NCI-H2029 (cell line): Measurements from ENCODE around the gene TXNDC2.
A peak's percentile ranks its signal among the peaks of the same experiment; 100 is the strongest.
"Not testable (repeated sequence)": the region's sequence is repeated elsewhere in the genome, so short reads cannot be mapped to it uniquely, and the experiment has no call there.

Experiments
- DNase-seq: peaks from one replicate; lab custom pipeline; 2025; lab: John Stamatoyannopoulos, UW

TXNDC2 gene

DNA sequence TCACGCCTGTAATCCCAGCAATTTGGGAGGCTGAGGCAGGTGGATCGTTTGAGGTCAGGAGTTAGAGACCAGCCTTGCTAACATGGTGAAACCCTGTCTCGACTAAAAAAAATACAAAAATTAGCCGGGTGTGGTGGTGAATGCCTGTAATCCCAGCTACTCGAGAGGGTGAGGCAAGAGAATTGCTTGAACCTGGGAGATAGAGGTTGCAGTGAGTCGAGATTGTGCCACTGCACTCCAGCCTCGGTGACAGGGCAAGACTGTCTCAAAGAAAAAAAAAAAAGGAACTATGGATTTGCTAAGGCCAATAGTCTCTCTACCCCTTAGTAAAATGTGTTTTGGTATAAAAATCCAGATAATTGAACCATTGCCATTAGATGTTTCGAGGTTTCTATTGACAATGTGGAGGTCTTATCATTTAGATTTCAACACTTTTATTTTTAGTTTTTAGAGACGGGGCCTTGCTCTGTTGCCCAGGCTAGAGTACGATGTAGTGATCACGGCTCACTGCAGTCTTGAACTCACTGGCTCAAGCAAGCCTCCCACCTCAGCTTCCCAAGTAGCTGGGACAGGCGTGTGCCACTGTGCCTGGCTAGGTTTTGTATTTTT, 1.1 kb upstream of the TXNDC2 start:
- DNase-seq: no peak

DNA sequence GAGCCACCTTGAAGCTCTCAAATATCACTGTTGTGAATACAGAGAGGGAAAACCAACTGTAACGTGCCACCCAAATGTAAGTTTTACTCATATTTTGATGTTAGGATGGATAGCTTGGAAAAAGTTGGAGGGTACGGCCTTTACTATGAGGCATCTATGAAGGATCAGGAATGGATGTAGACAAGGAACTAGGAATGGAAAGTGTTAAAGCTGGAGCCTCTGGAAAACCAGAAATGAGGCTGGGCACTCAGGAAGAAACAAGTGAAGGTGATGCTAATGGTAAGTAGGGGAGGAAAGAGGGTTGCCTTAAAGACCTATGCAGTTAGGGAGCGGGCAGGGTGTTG, 204 bp downstream of the TXNDC2 start:
- DNase-seq: no peak

DNA sequence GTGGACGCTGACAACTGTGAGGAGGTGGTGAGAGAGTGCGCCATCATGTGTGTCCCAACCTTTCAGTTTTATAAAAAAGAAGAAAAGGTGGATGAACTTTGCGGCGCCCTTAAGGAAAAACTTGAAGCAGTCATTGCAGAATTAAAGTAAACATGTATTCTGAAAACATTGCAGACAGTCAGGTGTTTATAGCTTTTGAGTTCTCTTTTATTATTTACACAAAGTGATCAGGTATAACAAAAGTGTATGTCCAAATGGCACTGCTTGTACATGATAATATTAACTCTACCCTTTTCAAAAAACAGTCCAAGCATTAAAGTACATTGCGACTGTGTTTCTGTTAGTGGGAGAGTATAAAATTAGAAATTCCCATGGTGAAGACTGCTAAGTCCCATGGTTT, 2.2 kb downstream of the TXNDC2 start:
- no peak for DNase-seq

- DNase-seq: no peak
These were observed 4.4 kb downstream of the TXNDC2 start for GRCh38 chr18:9890196-9890595.

DNA sequence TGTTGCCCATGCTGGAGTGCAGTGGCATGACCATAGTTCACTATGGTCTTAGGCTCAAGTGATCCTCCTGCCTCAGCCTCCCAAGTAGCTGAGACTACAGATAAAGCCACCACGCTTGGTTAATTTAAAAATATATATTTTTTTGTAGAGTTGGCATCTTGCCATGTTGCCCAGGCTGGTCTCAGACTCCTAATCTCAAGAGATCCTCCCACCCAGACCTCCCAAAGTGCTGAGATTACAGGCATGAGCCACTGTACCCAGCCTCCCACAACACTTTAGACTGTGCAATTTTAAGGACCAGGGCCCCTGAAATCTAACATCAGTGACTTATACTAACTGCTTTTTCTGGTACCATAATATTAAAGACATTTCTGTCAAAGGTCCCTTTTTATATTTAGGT, 5.2 kb downstream of the TXNDC2 start:
- no peak for DNase-seq

DNA sequence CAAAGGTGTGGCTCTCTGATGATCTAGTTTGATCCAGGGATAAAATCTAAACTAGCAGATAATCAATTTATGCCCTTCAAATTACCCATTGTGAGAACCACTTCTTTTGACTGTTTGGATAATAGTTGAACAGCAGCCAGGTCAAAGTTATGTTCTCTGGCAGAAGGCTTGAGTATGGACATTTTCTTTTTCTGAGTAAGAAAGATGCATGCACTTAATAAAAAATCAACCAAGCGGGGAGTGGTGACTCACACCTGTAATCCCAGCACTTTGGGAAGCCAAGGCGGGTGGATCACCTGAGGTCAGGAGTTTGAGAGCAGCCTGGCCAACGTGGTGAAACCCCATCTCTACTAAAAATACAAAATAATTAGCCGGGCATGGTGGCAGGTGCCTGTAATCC, 5.7 kb downstream of the TXNDC2 start:
- not testable (repeated sequence) for DNase-seq

GRCh38 chr18:9894454-9895068, 8.8 kb downstream of the TXNDC2 start:
- DNase-seq: no peak

DNA sequence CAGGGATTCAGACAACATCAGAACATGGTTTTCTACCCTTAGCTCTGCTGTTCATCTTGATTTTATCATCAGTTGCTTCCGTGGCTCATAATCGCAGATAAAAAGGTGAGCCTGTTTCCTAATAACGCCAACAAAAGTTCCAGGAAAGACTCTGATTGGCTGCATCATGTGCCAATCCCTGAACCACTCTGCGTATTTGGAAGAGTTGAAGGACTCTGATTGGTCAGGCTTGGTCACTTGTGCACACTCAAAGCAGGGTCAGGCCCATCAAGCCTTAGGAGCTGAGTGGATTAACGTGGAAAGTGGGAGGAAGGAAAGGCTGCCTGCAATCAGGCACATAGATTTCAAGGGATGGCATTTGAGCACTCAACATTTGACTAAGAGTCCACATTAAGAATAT, 11.4 kb downstream of the TXNDC2 start:
- no peak for DNase-seq

- not testable (repeated sequence) for DNase-seq
These were observed 12.1 kb downstream of the TXNDC2 start for GRCh38 chr18:9897787-9898291.

DNA sequence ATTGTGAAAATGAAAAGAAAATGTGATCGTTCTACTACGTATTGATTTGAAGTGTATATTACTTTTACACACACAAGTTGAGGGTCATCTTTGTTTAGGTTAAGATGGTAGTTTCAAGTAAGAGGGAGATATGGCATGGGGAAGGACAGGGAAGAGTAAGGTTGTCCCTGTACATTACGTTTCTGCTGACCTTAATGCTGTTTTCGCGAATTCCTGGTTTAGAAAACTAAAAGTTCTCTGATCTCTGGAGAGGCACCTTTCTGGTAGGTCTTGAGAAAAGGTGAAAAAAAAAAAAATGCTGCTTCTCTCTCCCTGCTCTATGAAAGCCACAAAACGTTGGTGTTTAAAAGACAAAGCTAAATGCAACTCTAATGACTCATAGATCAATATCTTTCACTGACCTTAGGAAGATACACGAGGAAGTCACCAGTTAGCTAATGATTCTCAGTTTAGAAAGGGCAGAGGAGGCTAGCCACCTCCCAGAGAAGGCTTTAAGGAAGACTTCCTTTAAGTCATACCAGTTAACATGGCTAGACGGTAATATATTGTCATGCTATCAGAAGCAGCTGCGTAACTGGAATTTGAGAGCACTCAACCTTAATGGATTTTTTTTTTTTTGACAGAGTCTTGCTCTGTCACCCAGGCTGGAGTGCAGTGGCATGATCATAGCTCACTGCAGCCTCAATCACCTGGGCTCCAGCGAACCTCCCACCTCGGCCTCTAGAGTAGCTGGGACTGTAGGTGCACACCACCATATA, 13.2 kb downstream of the TXNDC2 start:
- DNase-seq: peak; percentile 11

DNA sequence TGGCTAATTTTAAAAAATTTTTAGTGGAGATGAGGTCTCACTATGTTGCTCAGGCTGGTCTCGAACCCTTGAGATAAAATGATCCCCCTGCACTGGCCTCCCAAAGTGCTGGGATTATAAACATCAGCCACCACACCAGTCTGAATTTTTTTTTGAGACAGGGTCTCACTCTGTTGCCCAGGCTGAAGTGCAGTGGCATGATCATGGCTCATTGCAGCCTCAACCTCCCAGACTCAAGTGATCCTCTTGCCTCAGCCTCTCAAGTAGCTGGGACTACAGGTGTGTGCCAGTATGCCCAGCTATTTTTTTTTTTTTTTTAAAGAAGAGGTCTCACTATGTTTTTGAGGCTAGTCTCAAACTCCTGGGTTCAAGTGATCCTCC, 13.8 kb downstream of the TXNDC2 start:
- not testable (repeated sequence) for DNase-seq

DNA sequence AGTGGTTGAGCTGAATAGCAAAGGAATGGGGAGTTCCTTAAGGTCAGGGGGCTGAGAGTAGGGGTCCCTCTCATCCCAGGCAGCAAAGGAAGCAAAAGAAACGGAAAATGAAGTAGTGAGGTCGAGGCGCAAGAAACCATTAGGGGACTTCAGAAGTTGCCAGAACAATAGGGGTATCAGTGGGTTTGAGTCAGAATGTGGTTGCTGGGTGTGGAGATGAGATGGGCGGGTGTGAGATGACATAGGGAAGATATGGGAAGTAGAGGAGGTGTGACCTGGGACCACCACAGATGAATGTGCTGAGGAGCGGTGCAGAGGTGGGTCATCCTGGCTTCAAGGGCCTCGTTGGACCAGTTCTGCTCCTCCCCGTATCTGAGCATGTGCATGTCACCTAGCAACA, 14.9 kb downstream of the TXNDC2 start:
- no peak for DNase-seq

GRCh38 chr18:9901377-9901776, 15.6 kb downstream of the TXNDC2 start:
- DNase-seq: peak; percentile 10

GRCh38 chr18:9902264-9902663, 16.5 kb downstream of the TXNDC2 start:
- not testable (repeated sequence) for DNase-seq

DNA sequence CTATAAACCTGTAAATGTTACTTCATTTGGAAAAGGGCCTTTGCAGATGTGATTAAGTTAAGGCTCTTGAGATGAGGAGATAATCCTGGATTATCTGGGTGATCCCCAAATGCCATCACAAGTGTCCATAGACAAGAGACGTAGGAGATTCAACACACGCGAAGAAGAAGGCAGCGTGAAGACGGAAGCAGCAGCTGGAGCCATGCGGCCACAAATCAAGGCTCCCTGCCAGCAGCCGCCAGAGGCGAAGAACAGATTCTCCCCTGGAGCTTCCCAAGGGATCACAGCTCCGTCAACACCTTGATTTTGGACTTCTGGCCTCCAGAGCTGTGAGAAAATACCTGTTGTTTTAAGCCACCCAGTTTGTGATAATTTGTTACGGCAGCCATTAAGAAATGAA, 17.1 kb downstream of the TXNDC2 start:
- no peak for DNase-seq

- no peak for DNase-seq
These were observed 19.7 kb downstream of the TXNDC2 start for GRCh38 chr18:9905401-9905922.

DNA sequence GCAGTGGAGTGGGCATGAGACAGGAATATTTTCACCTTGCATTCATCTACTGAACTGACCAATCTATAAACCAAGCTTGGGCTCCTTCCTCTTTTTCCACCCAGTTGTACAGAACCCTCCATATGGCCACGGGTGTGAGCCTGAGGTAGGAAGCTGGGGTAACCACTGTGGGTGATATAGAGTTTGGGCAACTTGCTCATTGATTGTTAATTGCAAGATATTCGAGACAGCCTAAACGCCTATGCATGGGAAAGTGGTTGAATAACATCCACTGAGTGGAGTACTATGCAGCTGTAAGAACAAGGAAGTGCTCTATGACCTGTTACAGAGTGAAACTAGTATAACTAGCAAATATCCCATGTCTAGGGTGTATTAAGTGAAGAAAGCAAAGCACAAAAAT, 20.7 kb downstream of the TXNDC2 start:
- no peak for DNase-seq

GRCh38 chr18:9907867-9908266, 22.1 kb downstream of the TXNDC2 start:
- DNase-seq: no peak

- no peak for DNase-seq
These were observed 24.3 kb downstream of the TXNDC2 start for GRCh38 chr18:9910071-9910470.

DNA sequence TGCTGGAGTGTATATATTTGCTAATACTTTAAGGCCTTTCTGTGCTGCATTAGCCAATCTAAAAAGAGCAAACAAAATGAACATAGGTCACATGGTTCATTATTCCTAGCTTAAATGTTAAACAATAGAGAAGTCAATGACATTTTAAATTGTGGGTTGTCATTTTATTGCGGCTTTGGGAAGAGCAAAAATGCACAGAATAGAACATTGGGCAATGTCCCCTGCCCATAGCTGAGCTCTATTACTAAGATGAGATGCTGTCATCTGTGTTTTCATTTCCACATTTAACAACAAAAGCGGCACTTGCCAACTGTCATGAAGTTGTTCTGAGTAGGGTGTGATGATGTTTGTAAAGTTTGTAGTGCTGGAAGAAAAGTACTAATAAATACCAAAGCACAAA, 24.9 kb downstream of the TXNDC2 start:
- no peak for DNase-seq

DNA sequence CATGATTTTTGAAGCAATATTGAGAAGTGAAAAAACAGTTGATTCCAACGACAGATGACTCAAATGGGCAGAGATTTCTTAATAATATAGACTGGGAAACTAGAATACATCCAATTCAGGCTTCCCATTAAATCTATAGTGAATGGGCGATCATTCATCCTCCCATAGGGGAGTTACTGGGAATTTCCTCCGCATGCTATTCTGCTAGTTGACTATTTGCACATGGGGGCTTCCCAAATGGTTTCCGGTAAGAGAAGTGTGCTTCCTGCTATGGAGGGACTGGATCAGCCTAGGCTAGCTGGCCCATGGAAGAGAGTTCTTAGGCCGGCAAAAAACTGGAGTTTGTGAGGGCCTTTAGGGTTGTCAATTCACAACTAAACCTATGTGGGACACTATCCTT, 25.5 kb downstream of the TXNDC2 start:
- DNase-seq: no peak

DNA sequence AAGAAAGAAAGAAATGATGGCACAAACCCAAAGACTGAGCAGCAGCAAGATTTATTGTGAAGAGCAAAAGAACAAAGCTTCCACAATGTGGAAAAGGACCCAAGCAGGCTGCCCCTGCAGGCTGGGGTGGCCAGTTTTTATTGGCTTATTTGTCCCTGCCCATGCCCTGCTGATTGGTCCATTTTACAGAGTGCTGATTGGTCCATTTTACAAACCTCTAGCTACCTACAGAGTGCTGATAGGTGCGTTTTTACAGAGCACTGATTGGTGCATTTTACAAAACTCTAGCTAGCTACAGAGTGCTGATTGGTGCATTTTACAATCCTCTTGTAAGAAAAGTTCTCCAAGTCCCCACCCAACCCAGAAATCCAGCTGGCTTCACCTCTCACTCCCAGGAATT, 26.5 kb downstream of the TXNDC2 start:
- DNase-seq: not testable (repeated sequence)

GRCh38 chr18:9913151-9913525, 27.4 kb downstream of the TXNDC2 start:
- no peak for DNase-seq
